GM18520 (cell line): Measurements from ENCODE around the gene TNIP1.

Experiments
- ATAC-seq: cut with Tn5 transposase; IDR thresholded peaks from one replicate; pipeline ENCODE4 v1.9.1; 2021; ENCODE audit not compliant: unreplicated experiment

TNIP1 gene

DNA sequence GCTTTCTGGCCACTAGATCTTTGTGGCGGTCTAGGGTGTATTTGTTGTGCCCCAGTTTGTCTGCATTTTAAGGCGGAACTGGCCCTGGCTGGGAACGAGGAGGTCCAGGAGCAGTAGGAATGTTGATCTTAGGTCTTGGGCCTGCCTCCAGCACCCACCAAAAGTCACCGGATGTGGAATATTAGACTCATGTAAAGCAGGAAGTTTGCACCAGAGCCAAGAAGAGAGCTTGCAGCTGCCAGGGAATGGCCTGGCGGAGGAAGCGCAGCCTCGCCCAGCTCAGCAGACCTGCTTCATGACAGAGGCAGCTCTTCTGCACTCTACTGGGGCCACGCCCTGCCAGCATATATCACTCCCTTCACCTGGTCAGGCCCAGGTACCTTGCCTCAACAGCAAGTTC, 57.2 kb downstream of the TNIP1 start:
- no peak for ATAC-seq

- no peak for ATAC-seq
Measured at GRCh38 chr5:151023047-151023615, 57.7 kb downstream of the TNIP1 start.

GRCh38 chr5:151022511-151023018, 58.3 kb downstream of the TNIP1 start:
- no peak for ATAC-seq

DNA sequence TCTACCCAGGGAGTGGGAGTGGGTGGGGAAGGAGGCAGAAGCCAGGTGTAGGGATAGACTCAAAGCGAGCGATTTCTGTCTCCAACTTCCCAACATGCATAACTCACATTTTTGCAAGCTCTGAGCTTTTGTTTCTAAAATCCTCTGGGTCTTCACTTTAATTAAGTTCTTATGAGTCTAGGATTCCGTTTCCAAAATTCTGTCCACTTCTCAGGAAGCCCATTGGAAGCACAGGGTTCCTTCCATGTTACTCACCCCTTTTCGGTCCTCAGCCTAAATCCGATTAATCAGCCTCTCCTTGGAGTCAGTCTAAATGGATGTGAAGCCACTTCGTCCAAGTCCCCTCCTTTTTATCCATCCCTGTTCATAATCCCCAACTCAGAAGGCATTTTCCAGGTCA, 59.1 kb downstream of the TNIP1 start:
- ATAC-seq = no peak

- ATAC-seq = no peak
Measured at GRCh38 chr5:151020304-151021110, 60.3 kb downstream of the TNIP1 start, which contains the start of gene GPX3. Gene GPX3, plus strand, starts transcription at chr5:151020591. Its CDS starts 64 bp downstream, at chr5:151020655.

- ATAC-seq = no peak
Measured at GRCh38 chr5:151019331-151019730, 61.5 kb downstream of the TNIP1 start.

- ATAC-seq = no peak
Measured at GRCh38 chr5:151018846-151019245, 62.0 kb downstream of the TNIP1 start.

DNA sequence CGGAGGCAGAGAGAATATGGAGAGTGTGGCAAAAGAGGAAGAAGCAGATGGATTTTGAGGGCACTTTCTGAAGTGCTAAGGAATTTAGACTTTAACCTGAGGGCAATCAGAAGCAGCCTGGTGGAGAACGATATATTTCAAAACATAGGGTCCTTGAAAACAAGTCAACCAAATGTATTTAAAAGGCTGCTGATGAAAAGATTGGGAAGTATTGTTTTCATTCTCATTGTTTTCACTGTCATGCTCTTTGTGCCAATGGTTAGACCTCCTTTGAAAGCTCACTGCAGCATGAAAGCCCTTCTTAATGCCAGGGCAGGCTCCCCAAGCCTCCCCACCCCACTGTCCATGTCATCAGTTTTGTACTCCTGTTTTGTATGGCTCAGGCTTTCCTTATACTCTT, 62.9 kb downstream of the TNIP1 start:
- no peak for ATAC-seq

GRCh38 chr5:151016700-151017099, 64.1 kb downstream of the TNIP1 start:
- no peak for ATAC-seq

DNA sequence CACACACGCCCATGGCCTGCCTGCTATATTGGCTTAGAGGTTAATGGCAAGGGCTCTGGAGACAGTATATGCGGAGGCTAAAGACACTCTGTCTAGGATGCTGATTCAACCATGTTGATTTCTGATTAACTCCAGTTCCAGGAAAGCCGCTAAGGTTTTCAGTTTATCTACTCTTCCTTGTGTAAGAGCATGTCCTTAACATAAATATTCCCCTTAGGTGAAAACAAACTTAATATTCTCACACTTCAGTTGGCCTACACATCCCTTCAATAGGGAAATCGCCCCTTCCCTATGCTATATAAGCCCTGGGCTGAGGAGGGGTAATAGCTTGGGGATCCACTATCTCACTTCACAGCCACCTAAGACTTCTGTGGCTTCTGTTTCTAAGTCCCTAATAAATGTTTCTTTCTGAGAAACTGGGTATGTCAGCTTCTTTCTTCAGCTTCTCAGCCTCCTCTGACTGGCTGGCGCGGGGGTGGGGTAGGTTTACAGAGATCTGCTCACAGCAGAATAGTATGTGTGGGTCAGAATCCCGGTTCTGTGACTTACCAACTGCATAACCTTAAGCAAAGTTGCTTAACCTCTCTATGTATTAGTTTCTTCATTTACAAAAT, 64.8 kb downstream of the TNIP1 start:
- ATAC-seq = no peak

DNA sequence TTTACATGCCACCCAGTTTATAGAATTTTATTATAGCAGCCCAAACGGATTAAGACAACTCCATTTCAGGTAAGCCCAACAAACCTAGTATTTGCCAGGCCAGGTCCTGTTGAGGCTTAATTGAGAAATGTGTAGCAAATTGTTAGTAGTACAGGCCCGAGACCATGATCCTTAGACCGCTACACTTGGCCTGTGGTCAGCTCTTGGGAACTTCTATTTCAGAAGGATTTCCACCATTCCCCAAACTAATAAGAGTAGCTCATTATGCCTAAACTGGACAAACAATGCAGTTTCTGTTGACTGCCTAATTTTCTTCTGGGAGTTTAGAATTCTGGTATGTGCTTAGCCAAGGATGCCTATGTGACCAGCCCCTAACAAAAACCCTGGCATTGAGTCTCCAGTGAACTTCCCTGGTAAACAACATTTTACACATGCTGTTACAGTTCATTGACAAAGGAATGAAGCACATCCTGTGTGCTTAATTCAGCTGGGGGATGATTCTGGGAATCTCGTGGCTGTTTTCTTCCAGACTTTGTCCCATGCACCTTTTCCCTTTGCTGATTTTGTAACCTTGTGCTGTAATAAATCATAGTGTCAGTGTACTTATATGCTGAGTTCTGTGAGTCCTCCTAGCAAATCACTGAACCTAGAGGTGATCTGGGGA, 66.0 kb downstream of the TNIP1 start:
- ATAC-seq = no peak

GRCh38 chr5:151012862-151013261, 68.0 kb downstream of the TNIP1 start:
- no peak for ATAC-seq

DNA sequence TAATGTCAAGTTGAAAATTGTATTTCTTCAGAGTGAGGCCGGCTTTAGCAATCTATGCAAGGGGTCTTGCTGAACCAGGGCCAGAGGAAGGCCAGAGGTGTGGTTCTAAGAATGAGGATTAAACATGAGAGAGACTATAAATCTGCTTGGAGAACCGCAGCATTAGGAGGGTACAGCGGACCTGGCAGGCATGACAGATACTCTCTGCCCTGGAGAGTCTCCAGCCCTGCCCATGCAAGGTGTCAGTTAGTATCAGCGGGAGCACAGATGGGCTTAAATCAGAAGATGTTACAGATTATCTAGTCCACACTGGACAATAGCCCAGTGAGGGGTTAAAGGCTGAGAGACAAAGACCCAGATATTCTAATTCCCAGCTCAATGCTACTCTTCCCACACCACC, 71.9 kb downstream of the TNIP1 start:
- no peak for ATAC-seq

GRCh38 chr5:151008210-151008491, 72.7 kb downstream of the TNIP1 start:
- ATAC-seq = no peak

- no peak for ATAC-seq
Measured at GRCh38 chr5:151007430-151008209, 73.2 kb downstream of the TNIP1 start.

DNA sequence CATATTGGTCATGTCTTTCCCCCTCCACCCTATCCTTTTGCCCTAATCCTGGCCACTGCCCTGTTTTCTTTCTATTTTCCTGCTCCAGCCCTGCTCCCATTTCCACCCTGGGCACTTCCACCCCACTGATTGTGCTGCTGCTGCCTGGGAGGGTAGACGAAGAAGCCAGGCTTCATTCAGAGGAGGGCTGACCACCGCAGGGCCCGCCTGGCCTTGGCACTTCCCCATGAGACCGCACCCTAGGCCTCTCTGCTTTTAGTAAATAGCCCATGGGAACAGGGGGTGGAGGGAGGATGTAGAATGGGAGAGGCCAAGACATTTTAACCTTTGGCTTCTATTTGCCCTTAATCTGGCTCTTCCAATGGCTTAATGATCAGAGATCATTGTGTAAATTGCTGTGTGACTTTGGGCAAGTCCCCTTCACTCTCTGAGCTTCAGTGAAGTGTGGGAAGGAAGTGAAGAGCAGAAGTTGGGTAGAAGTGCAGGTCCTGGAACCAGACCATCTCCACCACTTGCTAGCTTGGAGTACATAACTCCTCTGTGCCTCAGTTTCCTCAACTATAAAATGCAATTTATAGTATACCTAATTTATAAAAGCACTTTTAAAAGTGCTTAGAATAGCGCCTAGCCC, 74.0 kb downstream of the TNIP1 start:
- ATAC-seq = no peak

DNA sequence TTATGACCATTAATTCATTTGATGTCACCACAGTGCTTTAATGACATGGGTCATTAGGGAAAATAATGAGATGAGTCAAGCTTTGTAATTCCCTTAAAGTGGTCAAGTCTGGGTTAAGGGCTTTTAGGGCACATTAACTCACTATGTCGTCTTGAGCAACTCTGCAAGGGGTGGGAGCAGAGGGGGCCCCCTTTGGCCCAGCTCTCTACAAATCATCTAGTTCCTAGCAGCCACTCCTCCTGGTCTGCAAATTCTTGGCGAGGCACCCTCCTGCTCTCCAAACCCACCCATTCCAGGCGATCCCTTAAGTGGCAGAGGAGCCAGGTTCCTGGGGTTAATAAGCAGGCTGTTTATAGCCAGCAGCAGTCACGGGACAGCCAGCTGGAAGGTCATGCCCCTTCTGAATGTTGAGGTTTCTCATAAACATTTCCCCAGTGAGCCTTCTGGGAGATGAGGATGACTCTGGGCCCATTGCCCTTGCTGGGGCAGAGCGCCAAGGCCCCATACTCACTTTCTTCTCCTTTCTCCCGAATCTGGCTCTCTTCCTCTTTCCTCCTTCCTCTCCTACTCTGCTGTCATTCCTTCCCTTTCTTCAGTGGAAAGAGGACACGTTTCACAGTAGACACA, 74.8 kb downstream of the TNIP1 start:
- no peak for ATAC-seq

GRCh38 chr5:151005187-151005949, 75.5 kb downstream of the TNIP1 start:
- ATAC-seq = no peak

- ATAC-seq = no peak
Measured at GRCh38 chr5:151004499-151004898, 76.3 kb downstream of the TNIP1 start.
